NCI-H1694 treated with DMSO at 0.1 percent for 48 hours (cell line): ENCODE results near the gene PTS.

ENCODE experiments used
- DNase-seq: peaks from one replicate; lab custom pipeline; 2025; lab: John Stamatoyannopoulos, UW

The PTS gene

DNA sequence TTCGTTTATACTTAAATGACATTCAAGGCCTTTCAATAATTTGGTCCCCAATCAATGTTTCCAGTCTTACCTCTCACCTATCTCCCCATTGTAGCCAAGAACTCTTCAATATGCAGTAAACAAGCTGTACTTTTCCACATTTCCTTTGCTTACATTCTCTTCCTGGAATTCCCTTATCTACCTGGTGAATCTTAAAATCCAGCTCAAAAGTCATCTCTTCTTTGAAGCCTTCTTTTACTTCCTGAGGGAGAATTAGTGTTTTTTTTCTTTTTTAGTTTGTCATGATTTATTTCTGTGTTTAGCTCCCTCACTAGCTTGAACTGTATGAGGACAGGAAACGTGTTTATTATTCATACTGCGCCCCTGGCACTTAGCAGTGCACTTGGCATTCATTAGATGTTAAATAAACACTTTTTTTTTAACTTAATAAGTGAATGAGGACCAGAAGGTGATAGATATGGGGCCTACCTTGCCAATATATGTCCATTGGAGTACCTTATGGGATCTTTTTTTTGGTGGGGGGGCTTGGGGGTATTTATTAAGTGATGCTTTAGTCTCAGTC is 4.9 kb upstream of the PTS start:
- DNase-seq = no peak

DNA sequence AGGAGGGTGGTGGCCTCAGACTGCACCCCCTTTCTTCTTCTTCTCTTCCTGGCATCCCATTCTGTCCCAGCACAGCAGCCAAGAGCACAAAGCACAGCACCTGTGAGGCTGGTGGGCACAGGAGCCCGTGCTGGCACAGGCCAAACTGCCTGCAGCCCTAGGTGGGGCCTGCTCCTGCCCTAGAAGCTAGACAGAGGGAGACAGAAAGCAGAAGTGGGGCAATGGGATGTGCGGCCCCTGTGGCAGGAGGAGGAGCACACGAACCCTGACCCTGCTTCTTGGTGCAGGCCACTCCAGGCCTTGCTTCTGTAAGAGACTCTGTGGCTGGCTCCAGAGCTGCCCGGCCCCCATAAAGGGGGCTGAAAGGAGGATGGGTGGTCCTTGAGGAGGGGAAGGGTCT is 3.9 kb upstream of the PTS start:
- DNase-seq = no peak

DNA sequence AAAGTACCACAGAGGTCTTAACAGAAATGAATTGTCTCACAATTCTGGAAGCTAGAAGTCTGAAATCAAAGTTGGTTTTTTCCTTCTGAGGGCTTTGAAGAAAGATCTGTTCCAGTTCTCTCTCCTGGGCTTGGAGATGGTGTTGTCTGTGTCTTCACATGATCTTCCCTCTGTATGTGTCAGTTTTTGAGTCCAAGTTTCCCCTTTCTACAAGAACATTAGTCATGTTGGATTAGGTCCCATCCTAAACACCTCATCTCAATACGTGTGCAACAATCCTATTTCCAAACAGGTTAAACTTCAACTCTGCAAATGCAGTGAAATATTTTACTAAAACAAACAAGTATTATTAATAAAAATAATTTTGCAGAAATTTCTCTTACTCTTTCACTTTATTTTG is 3.1 kb upstream of the PTS start:
- DNase-seq = no peak

DNA sequence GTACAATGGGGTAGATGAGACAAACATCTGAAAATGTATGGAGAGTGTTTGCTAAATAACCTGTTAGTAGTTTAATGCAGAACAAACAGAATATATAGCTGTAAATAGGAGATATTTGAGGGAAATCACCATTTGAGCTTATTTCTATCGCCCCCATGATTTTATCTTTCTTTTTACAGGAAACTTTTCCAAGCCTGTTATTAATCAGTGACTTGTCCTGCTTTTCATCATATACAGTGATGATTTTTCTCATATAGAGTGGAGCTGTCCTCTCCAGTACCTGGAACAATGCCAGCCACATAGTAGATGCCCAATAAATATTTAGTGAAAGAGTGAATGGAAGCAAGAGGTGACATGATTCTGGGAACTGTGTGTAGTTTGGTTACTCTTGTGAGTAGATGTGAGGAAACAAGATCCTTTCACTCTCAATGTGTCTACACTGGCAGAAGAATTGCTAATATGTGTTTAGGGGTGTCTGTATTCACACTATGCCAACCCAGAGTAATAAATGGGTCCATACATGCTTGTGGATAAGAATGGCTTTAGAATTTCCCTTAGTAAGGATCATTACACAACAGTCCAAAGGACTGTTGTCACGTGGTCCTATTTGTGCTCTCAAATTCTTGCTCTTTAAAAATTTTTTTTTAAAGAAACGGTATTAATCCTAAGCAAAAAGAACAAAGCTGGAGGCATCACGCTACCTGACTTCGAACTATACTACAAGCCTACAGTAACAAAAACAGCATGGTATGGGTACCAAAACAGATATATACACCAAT is 2.3 kb upstream of the PTS start:
- DNase-seq = no peak

DNA sequence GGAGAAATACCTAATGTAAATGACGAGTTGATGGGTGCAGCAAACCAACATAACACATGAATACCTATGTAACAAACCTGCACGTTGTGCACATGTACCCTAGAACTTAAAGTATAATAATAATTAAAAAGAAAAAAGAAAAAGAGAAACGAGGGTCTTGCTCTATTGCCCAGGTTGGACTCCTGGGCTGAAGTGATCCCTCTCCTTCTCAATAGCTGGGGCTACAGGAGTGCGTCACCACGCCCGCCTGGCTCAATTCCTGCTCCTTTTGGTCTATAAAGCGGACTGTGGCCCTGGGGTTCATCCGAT is 521 bp upstream of the PTS start:
- no peak for DNase-seq

DNA sequence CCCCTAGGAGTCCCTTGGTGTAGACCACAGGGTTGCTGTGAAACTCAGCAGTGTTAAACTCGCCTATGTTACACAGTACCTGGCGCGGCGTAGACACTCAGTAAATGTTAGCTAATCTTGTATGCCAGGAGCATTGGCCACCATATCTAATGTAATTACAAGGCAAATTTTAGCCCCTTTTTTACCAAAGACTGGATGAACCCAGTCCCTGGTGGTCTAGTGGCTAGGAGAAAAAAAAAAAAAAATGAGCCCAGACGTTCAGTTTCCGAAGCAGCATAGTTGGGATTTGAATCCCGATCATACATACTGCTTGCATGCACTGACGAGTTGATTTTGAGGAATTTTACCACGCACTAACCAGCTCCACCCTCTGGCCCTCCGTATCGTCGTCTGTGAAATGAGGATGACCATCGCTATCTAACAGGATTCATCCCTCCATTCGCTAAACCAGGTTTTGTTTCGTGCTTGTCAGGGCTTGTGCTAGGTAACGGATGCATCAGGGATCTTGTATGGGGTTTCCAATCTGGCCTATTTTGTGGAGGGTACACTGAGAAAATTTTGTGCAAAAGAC is 688 bp downstream of the PTS start:
- no peak for DNase-seq

DNA sequence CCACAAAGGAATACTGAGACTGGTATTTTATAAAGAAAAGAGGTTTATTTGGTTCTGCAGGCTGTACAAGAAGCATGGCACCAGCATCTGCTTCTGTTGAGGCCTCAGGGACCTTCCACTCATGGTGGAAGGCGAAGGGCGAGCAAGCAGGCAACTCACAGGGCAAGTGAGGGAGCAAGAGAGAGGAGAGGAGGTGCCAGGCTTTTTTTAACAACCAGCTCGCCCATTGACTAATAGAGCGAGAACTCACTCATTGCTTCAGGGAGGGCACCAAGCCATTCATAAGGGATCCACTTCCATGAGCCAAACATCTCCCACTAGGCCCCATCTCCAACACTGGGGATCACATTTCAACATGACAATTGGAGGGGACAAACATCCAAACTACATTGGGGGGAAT is 1.2 kb downstream of the PTS start:
- DNase-seq = no peak

DNA sequence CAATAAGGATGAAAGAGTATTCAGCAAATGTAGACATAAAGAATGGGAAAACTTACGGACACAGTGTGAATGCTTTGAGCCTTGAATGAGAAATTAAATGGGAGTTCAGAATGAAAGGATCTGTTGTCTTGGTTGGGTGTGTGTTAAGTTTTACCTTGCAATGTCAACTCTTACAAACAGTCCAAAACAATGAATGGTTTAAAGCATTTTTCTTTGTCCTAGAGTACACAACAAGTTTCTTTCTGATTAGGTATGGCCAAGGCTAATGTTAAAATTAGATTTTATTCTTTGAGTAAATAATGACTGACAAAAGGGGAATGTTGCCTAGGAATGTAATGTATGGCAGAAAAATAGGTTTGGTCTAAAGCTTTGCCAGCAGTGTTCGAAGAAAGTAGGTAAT is 2.5 kb downstream of the PTS start:
- no peak for DNase-seq

DNA sequence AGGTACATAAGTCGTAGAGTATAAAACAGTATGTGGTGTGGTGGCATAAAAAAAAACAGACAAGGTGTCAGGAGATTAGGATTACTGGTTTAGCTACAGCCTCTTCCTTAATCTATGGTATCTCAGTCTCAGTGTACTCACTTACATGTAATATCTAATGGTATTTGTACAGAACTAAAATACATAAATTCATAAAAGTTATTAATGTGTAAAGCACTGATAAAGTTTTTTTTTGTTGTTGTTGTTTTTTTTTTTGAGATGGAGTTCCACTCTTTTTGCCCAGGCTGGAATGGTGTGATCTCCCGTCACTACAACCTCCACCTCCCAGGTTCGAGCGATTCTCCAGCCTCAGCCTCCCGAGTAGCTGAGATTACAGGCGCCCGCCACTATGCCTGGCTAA is 2.9 kb downstream of the PTS start:
- no peak for DNase-seq

DNA sequence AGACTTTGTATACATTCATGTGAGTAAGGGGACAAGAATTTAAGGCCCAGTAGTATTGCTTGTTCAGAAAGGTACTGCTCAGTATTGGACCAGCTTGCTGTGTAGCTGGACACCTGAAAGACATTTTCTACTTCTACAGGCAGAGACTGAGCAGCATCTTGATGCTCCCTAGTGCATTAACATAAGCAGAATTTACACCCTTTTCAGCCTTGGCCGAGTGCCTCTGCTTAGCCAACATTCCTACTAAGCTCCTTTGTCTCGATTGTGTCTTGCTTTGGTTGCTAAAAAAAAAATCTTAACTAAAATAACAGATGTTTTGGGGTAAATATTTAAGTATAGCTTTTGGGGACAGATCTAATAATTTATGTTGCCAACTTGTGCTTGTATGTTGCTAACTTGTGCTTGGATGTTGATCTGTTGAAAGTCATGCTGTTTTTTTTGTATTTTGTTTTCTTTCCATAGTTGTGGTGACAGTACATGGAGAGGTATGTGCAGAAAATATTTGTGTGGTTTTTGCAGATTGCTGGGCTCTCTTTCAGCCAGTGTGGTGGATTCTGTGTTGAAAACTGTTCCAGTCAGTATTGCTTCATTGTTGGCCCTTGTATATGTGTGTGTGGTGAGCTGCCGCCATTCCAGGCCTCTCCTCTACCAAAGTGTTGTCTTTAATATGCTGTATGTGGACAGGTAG is 3.7 kb downstream of the PTS start:
- DNase-seq = no peak

DNA sequence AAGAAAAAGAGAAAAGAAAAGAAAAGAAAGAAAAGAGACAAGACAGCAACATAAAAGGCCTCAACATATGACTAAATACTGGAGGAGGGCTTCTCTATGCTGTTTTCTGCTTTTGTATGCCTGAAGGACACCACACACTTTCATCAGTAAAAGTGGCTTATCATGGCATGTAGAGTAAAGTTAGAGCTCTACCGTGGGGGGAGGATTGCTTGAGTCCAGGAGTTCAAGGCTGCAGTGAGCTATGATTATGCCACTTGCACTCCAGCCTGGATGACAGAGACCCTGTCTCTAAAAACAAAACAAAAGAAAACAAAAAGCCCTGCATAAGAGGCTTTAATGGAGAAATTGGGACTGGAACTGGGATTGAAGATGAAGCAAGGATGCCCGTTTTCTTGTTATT is 5.7 kb downstream of the PTS start:
- DNase-seq = no peak

DNA sequence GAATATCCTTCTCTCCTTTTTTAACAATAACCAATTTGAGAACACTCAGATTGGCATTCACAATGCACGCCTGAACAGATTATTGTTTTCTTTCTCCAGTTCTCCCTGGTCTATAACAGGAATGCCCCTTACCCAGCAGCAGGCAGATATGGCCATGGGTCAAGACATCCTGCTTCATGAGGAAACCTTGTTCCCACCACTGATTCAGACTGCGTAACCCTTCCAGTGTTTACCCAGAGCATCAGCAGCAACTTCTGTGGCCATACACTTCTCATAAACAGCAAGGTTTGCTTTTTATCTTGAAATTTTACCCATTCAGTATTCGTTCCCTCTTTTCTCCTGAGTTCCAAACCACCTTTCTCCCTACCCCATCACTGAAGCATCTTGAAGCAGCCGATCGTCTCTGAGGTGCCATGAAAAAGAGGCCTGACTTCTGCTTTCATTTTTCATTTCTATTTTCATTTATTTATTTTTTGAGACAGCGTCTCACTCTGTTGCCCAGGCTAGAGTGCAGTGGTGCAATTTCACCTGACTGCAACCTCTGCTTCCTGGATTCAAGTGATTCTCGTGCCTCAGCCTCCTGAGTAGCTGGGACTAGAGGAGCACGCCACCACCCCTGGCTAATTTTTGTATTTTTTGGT is 9.6 kb downstream of the PTS start:
- no peak for DNase-seq

DNA sequence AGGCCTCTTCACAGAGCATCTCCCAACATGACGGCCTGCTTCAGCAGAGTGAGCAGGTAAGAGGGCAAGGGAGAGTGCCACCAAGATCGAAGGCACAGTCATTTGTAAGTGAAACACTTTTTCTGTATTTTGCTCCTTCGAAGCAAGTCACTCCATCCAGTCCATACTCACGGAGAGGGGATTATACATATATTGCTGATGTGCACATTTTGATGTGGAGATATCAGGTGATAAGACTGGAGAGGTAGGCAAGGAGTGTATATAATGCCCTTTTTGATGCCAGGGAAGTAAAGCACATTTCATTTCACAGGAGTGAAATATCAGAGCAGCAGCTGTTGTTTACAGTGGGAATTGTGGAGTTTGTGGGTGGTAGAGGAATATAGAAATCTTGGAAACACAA is 11.2 kb downstream of the PTS start:
- DNase-seq = no peak

DNA sequence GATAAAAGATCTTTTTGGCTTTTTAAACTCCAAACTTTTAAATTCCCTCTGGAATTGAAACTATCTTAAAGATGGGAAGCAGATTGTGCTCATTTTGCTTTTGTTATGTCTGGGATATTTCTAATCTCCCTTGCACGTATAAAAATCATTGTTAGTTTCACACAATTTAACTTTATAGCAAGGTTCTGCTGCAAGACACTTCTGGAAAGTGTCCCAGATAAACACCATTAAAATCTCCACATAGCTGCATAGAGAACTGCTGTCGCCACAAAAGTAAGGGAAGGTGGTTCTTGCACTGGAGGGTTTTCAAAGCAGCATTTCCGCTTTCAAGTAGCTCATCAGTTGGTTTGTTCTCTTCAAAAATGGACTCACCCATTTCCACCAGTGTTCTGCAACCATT is 11.8 kb downstream of the PTS start:
- DNase-seq = no peak

DNA sequence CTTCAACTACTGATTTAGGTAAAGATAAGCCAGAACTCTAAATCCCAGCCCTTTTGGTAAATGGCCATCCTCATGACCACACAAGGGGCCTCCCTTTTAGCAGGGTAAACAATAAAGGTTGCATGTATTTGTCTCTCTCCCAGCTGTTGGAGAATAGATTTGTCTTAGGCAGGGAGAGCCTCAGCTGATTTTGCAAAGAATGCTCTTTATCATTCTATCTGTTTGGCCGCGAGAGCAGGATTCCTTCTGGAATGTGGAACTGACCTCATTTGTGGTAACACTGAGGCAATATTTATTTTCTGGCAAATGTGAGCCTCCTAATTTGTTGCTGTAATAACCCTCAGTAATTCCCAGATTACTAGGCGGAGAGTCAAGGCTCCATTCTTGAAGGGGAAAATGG is 15.3 kb downstream of the PTS start:
- DNase-seq = no peak

DNA sequence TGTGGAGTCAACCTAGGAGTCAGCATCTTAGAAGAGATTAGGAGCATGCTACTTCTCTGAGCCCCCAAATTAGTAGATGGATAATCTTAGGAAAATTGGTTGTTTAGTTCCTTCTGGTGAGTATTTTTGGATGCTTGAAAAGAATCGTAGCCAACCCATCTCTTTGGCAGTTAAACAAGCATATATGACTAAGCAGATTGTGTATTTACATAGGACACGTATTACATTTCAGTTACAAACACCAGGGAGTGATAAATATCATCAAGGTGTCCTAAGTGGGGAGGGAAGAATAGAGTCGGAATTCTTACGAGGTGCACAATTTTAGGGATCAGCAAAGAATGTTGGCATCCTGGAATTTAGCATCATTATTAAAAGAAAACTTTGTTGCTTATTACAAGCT is 21.0 kb downstream of the PTS start:
- no peak for DNase-seq

DNA sequence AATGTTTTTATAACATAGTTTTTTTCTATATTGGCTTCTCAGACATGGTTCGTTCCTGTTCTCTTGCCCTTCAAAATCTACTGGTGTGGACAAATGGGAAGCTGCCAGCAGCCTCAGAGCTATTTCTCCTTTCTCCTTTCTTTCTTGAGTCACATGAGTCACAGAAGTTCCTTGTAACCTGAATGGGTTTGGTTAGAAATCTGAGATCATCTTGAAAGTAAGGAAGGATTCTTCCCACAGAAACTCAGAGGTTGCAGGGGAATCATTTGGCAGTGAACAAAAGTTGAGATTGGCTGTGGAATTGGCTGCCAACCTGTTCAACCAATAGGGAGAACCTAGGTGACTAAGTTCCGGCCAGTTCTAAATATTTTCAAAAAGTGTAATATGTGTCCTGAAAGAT is 22.0 kb downstream of the PTS start:
- no peak for DNase-seq

DNA sequence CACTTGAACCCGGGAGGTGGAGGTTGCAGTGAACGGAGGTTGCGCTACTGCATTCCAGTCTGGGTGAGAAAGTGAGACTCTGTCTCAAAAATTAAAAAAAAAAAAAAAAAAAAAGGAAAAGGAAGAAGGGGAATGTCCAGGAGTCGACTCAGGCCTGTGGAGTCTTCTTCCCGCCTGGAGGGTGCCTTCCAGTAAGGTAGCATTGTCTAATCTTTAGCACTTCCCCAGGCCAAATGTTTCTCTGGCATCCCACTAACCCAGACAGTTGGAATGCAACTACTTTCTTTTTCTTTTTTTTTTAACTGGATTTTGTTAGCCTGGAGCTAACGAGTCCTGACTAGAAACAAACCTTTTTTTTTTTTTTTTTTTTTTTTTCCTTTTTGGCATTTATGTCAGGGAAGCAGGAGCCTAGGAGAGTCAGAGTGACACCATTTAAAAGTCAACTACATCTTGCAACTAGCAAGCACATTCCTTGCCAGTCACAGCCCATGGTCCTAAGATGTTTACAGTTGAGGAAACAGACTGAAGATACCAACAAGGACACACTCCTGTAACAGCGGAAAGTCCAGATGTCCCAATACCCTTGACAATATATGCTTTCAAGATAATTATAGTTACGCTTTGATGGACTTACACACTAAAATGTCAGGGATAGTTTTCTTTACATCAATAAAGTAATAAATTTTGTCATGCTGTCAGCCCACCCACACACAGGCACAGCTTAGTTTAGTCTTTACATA is 23.8 kb downstream of the PTS start:
- no peak for DNase-seq

DNA sequence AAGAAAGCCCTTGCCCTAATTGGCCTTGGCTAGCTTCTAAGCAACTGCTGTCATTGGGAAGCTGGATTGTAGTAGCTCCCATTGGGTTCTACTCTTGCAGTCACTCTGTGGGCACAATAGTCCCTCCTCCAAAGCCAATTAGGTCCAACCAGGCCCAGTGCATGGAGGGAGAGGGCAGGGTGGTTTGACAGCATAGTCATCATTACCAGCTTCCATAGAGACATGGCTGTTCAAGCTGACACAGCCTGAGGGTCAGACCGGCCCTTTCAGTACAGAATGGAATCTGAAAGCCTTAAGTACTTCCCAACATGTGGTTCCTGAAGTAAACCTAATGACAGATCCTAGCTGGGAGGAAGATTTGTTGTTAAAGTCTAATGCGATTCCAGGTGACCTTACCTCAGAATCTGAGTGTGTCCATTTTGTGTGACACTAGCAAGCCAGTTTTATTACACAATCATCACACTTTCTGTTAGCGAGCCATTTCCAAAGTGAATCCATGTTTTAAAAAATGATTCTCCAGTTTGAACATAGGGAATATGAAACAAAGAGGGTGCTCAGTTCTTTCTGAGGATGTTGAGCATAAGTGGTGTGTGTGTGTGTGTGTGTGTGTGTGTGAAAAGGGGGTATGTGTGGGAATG is 27.5 kb downstream of the PTS start:
- DNase-seq = no peak

DNA sequence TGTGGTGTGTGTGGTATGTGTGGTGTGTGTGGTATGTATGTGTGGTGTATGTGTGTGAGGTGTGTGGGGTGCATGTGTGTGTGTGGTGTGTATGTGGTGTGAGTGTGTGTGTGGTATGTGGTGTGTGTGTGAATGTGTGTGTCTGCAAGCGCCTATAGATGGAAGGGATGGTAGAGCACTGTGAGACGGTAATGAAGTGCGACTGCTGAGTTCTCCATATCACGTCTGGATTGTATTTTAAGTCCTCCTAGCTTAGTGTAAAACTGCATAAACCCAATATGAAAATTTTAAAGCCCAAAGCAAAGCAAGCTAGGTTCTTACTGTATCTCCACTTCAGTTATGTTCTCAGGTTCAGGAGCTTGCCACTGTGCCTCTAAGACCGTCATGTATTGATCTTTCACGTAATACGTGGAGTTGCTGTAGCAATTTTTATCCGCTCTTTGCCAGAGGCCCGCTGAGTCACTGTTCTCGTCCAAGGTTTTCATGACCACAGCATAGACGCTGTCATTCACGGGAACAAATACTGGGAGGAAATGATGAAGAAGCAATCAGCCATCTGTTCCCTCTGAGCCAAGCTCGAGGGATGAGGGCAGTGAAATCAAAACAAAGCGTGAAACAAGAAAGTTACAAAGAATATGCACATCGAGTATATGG is 29.0 kb downstream of the PTS start:
- peak; percentile 30 for DNase-seq

DNA sequence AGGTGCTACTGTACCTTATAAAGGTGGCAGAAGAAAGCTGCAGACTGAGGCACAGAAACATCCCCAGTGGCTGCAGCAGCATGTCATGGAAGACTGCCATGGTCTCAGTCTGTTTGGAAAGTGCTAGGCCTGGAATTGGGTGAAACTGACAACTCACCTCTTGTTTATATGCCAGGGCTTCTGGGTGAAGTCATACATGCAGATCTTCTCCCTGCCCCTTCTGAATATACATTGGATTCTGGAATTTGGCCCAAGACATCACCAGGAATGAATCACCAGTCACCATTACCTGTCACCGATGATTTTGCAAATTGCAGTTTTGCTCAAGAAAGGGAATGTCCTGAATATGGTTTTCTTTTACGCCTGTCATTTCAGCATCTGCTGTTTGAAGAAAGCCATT is 34.3 kb downstream of the PTS start, which contains the start of gene PLET1:
PLET1 (minus strand) TSS at position 371 of the 400 bp plus-strand sequence; CDS start at position 100, 271 bp downstream.
- no peak for DNase-seq
